ENCODE results near the gene ALKBH7.
"Not testable (repeated sequence)": the region's sequence is repeated elsewhere in the genome, so short reads cannot be mapped to it uniquely, and the experiment has no call there.

ALKBH7 gene

DNA sequence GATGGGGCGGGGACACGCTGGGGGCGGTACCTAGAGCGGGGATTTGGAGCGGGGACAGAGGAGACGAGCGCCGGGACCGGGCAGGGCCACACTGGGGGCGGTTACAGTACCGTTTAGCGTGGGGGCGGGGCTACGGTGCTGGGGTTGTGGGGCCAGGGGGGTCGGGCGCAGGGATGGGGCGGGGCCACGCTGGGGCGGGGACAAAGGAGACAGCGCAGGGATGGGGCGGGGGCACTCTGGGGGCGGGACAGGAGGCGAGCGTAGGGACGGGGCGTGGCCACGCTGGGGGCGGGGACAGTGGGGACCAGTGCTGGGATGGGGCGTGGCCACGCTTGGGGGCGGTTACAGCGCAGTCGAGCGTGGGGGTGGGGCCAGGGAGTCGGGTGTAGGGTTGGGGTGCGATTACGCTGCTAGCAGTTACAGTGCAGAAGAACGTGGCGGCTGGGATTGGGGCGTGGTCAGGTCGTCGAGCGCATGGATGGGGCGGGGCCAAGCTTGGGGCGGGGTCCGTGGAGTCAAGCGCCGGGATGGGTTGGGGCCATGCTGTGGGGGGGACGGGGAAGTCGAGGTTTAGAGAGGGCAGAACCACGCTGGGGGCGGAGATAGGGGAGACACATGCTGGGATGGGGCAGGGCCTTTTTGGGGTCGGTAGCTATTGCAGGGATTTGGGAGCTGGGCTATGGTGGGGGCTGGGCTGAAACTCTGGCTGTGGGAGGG lies 660 bp downstream of the ALKBH7 start:
- DNase-seq: peak; percentile 98

- no peak for DNase-seq
Observed at GRCh38 chr19:6373813-6374108, 1.2 kb downstream of the ALKBH7 start.

- no peak for DNase-seq
Observed at GRCh38 chr19:6374161-6374709, 1.6 kb downstream of the ALKBH7 start.

DNA sequence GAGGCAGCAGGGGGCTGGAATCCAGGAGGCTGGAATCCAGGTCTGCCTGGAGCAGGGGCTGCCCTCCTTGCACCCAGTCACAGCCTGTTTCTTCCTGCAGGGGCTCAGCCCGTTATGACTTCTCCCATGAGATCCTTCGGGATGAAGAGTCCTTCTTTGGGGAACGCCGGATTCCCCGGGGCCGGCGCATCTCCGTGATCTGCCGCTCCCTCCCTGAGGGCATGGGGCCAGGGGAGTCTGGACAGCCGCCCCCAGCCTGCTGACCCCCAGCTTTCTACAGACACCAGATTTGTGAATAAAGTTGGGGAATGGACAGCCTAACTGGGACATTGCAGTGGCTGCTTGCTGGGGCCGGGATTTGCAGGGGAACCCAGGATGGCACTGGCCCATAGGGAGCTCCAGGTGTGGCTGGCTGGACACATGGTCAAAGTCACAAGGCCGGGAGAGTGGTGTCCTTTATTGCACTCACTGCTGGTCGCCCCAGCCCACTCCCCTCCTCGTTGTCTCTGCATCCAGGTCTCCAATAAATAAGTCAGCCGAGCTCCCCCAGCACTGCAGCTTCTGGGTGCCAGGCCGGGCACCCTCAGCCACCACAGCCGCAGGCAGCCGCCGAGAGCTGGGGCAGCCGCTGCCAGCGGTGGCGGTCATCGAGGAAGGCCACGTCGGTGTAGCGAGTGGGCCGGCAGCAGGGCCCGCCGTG lies 2.3 kb downstream of the ALKBH7 start:
- no peak for DNase-seq

DNA sequence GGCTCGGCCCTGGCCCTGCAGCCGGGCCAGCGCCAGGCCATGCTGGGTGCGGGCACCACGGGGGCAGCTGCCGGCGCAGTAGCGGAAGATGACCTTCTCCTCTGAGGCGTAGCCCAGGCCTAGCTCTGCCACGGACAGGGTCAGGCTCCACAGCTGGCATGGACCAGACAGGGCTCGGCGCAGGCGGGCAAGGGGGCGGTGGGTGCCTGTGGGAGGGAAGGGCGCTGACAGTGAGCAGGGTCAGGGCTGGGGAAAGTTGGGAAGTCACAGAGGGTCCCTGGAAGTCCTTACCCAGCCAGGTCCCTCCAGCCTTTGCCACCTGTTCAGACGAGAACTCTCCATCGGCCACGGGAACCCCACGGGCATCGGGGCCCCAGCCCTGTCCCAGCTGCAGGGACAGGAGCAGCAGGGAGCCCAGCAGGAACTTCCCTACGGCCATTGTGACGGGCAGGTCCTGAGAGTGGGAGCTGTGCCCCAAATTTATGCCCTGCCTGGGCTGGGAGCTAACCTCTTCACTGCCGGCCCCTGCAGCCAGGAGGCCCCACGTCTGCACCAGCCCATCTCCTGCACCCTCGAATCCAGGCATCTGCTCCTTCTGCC lies 2.9 kb downstream of the ALKBH7 start, which contains the start of gene PSPN:
Gene PSPN (minus strand): TSS at position 523 of the 600 bp plus-strand sequence. CDS start 84 bp downstream, at position 439.
- DNase-seq: no peak

- no peak for DNase-seq
Observed at GRCh38 chr19:6376512-6377190, 4.1 kb downstream of the ALKBH7 start.

- peak; percentile 81 for DNase-seq
Observed at GRCh38 chr19:6378041-6378440, 5.4 kb downstream of the ALKBH7 start.

DNA sequence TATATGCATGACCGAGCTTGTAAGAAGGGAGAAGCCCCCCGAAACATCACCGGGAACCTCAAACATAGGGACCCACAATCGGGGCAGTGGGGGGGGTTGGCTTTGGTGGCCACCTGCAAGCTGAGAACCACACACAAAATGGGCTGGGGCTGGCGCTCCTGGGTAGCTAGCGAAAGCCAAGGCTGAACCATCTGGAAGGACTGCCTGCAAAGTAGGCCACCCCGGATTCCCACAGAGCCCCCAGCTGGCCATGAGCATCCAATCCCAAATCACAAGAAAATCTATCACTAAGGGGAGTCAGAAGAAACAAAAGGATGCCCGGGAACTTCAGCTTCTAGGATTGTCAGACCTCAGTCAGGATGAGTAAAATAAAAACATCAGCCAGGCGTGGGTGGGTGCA lies 5.9 kb downstream of the ALKBH7 start:
- no peak for DNase-seq

GRCh38 chr19:6379744-6380143 lies 7.2 kb downstream of the ALKBH7 start:
- DNase-seq: no peak

DNA sequence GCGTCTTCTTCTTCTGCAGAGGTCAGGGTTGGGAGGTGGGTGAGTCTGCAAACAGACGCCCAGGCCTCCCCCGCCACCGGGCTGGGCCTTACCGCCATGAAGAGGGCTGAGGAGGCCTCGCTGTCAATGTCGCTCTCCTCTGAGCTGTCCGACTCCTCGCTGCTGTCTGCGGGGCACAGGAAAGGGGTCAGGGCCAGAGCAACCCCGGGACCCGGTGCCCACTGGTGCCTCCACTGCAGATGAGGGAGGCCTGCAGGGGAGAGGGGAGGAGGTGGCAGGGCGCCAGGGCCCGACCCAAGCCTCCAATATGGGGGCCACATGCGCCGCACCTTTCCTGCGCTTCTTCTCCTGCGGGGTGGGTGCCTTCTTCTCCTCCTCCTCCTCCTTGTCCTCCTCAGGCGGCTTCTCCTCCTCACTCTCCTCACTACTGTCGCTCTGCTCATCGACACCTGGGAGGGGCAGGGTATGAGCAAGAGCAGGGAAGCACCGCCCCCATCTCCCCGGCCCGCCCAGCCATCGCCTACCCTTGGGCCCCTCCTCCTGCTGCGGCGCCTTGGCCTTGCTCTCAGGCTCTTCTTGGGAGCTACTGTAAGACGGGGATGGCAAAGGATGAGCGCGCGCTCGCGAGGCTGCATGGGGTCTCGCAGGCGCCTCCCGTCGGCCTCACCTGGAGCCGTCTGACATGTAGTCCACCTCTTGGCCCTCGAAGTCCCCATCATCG lies 8.6 kb downstream of the ALKBH7 start:
- no peak for DNase-seq

GRCh38 chr19:6383188-6383587 lies 10.6 kb downstream of the ALKBH7 start:
- no peak for DNase-seq

GRCh38 chr19:6384381-6384780 lies 11.8 kb downstream of the ALKBH7 start:
- no peak for DNase-seq

DNA sequence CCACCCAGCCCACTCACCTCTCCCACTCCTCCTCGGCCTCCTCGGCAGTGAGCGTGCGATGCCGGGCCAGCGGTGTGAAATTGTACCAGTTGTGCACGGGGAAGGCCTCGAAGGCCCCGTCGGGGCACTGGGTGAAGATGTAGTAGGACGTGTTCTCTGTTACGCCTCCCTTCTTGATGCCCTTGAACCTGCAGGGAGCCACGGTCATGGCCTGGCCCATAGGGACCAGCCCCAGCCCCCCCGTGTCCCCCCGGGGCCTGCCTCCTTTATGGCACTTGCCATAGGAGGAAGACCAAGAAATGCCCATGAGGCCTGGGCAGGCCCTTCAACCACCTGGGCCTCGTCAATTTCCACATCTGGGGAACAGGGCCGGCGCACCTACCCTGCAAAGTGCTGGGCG lies 14.8 kb downstream of the ALKBH7 start:
- no peak for DNase-seq

DNA sequence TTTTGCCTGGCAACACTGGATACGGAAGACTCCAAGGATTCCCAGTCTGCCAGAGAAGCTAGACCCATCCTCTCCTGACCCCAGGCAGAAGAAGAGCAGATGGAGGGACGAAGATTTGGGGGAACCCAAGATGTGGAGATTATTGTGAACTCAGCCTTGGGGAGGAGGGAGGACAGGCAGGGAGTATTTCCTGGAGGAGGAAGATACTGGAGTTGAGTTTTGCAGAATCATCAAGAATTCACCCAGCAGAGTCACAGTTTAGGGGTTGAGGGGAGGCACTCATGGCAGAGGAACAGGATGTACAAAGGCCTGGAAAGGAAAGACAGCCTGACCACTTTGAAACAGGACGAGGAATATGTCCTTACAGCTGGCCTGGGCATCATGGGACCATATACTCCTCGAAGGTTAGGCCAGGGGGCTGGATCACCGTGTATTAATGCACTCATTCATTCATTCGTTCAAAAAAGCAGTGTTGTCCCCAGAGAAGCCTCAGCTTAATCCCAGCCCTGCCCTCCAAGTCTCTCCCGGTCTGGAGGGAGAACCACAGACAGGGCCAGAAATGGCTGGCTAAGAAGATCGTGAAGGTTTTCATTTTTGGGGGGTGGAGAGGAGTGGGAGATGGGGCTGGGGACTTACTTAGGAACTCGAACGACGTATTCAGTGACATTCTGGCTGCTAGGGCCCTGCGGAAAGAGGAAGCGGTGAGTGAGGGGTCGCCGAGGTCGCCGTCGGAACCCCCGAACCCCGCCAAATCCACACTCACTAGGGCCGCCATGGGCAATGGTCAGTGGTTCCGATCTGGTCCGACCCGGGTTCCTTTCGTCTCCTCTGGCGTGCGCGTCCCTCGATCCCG lies 19.9 kb downstream of the ALKBH7 start:
- DNase-seq: no peak

DNA sequence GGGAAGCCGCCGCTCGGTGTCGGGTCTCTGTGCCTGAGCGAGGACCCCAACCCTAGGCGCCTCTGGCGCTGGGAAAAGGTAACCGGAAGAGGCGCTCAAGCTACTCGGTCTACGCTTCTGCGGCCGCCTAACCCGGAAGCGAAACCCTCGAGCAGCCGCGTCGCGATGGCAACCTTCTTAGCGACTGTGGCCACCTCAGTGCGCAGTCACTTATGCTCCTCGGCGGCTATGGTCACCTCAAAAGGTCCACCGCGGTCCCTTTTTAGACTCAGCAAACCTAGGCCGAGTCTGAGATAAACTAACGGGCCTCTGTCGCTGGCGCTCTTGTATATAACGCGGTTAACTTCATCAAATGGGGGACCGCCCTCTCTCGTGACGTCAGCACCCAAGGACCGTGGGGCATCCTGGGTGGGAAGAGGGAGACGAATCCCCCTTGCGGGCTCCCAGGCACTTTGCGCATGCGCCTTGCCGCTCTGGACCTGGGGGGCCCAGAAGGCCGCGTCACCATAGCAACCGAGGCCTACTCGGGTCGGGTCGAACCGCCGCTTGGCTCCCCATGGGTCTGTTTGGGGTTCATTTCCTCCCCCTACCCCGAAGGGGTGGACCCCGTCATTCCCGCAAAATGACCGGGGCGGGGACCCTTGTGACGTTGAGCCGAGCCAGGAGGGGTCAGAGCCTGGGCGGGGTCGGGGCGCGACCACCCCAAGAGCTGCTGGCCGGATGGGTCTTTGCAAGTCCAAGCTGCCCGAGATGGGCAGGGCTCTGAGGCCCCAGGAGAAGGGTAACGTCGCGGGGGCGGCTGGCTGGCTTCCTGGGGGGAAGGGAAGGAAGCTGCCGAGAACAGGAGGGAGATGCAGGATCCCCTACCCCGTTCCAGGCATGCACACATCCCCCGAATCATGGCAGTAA lies 20.7 kb downstream of the ALKBH7 start, which contains the start of gene GTF2F1:
Gene GTF2F1 (minus strand): TSS at position 91 of the 909 bp plus-strand sequence. CDS start 169 bp downstream, outside the sequence.
- DNase-seq: peak; percentile 97

- no peak for DNase-seq
Observed at GRCh38 chr19:6393983-6394412, 21.4 kb downstream of the ALKBH7 start.

DNA sequence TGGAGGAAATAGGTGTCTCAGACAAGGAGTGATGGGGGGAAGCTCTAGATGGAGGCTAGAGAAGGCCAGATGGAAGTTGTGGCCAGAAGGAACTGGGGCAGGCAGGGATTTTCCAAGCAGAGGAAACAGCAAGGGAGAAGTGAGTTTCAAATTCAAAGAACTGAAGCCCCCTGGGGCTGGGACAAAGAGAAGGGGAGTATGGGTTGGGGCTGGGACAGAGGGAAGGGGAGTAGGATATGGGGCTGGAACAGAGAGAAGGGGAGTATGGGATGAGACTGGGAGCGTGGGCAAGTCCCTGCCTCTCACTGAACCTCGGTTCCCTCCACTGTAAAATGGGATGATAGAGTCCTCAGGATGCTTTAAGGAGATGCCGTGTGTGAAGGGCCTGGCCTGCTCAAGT lies 22.2 kb downstream of the ALKBH7 start:
- DNase-seq: no peak

DNA sequence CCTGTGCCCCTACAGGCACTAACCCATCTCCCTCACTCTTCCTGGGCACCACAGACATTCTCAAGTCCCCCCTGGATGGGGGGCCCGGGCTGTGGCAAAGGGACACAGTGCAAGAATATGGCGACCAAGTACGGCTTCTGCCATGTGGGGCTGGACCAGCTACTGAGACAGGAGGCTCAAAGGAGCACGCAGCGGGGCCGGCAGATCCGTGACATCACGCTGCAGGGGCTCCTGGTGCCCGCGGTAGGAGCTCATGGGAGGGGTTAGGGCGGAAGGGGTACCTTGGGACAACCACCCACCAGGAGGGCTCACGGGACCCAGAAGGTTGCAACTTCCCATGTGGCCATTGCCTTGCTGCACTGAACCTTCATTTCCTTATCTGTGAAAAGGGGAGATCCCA lies 23.7 kb downstream of the ALKBH7 start:
- no peak for DNase-seq

- not testable (repeated sequence) for DNase-seq
Observed at GRCh38 chr19:6400062-6400944, 27.7 kb downstream of the ALKBH7 start.
